GM23248 (cell line): Measurements from ENCODE around the gene CDH20. TPM values are rescaled to one million over a fixed set of nuclear protein-coding genes. Genes with fewer than 3 reads are reported as not detected.

Experiments used
- DNase-seq: peaks from one replicate; pipeline ENCODE4 v3.0.0-alpha.2; 2015
- H2AFZ ChIP-seq: fragments of 200-600 bp; sonication (generic); 2 replicates; pipeline ENCODE4 v1.6.1; 2016; ENCODE audit warnings: antibody characterized with exemption
- H3F3A ChIP-seq: fragments of 200-600 bp; sonication (generic); 2 replicates; pipeline ENCODE4 v1.6.1; 2016; ENCODE audit warnings: mild to moderate bottlenecking, antibody characterized with exemption, mixed run types; ENCODE audit not compliant: insufficient read depth
- H3K27ac ChIP-seq: fragments of 200-600 bp; sonication (generic); 2 replicates; pipeline ENCODE4 v1.5.1; 2016; ENCODE audit warnings: mild to moderate bottlenecking
- H3K27me3 ChIP-seq: fragments of 200-600 bp; sonication (generic); replicated peaks from 2 replicates; pipeline ENCODE4 v1.6.1; 2016; ENCODE audit warnings: mild to moderate bottlenecking; ENCODE audit not compliant: insufficient read depth
- H3K36me3 ChIP-seq: fragments of 200-600 bp; sonication (generic); 2 replicates; pipeline ENCODE4 v1.6.1; 2016; ENCODE audit warnings: low read depth, mild to moderate bottlenecking
- H3K4me1 ChIP-seq: fragments of 200-600 bp; sonication (generic); 2 replicates; pipeline ENCODE4 v1.6.1; 2016; ENCODE audit warnings: mild to moderate bottlenecking; ENCODE audit not compliant: insufficient read depth
- H3K4me2 ChIP-seq: fragments of 200-600 bp; sonication (generic); one replicate; pipeline ENCODE4 v1.6.1; 2016; ENCODE audit warnings: mild to moderate bottlenecking; ENCODE audit not compliant: unreplicated experiment
- H3K4me3 ChIP-seq: fragments of 200-600 bp; sonication (generic); 2 replicates; pipeline ENCODE4 v1.5.1; 2016; ENCODE audit warnings: mild to moderate bottlenecking
- H3K79me2 ChIP-seq: fragments of 200-600 bp; sonication (generic); 2 replicates; pipeline ENCODE4 v1.6.1; 2016; ENCODE audit warnings: mild to moderate bottlenecking; ENCODE audit not compliant: insufficient read depth
- H3K9ac ChIP-seq: fragments of 200-600 bp; sonication (generic); 2 replicates; pipeline ENCODE4 v1.6.1; 2016; ENCODE audit warnings: mild to moderate bottlenecking
- H3K9me2 ChIP-seq: fragments of 200-600 bp; sonication (generic); 2 replicates; pipeline ENCODE4 v1.6.1; 2016; ENCODE audit warnings: mixed run types, mild to moderate bottlenecking, moderate library complexity; ENCODE audit not compliant: insufficient read depth
- H3K9me3 ChIP-seq: fragments of 200-600 bp; sonication (generic); one replicate; pipeline ENCODE4 v1.6.1; 2017; ENCODE audit warnings: low read depth
- H4K20me1 ChIP-seq: fragments of 200-600 bp; sonication (generic); 2 replicates; pipeline ENCODE4 v1.6.0; 2016; ENCODE audit not compliant: insufficient read depth
- EZH2 ChIP-seq: fragments of 200-600 bp; sonication (generic); IDR thresholded peaks from 2 replicates; pipeline ENCODE4 v1.6.1; 2018; ENCODE audit warnings: antibody characterized with exemption, mild to moderate bottlenecking; ENCODE audit not compliant: insufficient read depth, poor library complexity, severe bottlenecking
- EZH2phosphoT487 ChIP-seq: fragments of 200-600 bp; sonication (generic); IDR thresholded peaks from 2 replicates; pipeline ENCODE4 v1.6.1; 2018; ENCODE audit warnings: antibody characterized with exemption, moderate library complexity, mild to moderate bottlenecking, low read depth; ENCODE audit not compliant: insufficient read depth
- WGBS, 2 experiments: methylation state at CpG; one replicate each; pipeline ENCODE4 v1.1.6; 2015 to 2017; ENCODE audit warnings: low lambda C conversion rate in 2 of 2, low coverage in 1 of 2; ENCODE audit errors: missing lambda C conversion rate in 2 of 2; 5-methylcytosine and 5-hydroxymethylcytosine counted together
- in situ Hi-C: fragments of 300-500 bp; cut with MboI; formaldehyde crosslinking; loops from 2 replicates; pipeline ENCODE4 v1.15.0; 2020
- polyA plus RNA-seq: library from polyadenylated mRNA; unstranded; fragments of >200 nt; fragmentation: Nextera tagmentation; extraction: Ambion mirVana; gene quantifications from 2 replicates; pipeline ENCODE4 v1.2.1, GENCODE V29; 2016
- total RNA-seq: library from RNA; depleted of rRNA; stranded (reverse); fragments of >200 nt; shearing (Covaris generic); gene quantifications from 2 replicates; pipeline ENCODE4 v1.2.3, GENCODE V29; 2014

The CDH20 gene
- total and polyA plus RNA-seq, 2 experiments from 2014 or later, result not detected

DNA sequence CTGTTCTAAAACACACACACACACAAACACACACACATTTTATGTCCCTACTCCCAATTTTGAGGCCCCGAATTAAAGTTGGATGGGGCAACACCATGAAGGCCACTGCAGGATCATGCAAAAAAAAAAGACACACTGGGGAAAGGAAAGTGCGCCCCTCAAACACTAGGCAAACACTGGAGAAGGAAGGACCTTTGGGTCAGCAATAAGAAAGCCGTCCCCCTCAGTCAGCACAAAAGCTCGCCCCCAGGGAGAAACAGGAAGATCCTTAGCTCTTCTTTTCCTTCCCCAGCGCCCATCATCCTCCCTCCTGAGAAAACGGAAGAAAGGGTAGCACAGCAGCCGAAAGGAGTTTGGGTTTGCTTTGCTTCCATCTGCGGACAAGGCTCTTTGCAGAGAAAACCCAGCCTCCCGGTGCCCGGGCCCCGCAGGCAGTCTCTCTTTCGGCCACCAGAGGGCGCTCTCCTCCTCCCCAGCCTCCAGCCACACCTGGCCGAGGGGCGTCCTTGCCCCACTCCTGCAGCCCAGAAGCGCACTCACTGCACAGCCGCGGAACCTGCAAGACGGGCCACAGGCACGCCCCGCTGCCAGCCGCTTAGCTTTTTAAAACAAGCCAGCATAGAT, 248.5 kb downstream of the CDH20 start:
- no peaks in the 10 kb centered on the region for H3K9me3 ChIP-seq
- peak overlapping the region; percentile 97 for H3K4me2 ChIP-seq
- 4 to 7% methylated on average over 22 of the region's 22 CpGs for WGBS, 2 experiments
- no peaks in the 10 kb centered on the region; the same call in 1 of the 2 replicates for H3K9me2 ChIP-seq
- no peaks in the 10 kb centered on the region for H4K20me1 ChIP-seq
- peak overlapping the region; percentile 46 for H3K9ac ChIP-seq
- in situ Hi-C loops, result loop anchor here (10.0 kb wide), 1 partner anchor 313 kb away; the partner anchor contains the start of gene RNF152
- peaks cover 6% of the 10 kb centered on the region; the same call in 1 of the 2 replicates for H3K4me1 ChIP-seq
- peak; percentile 67 for DNase-seq
- H3K36me3 ChIP-seq, result no peaks in the 10 kb centered on the region
- no peaks in the 10 kb centered on the region for H3K79me2 ChIP-seq
- no peak overlapping the region for H3K27ac ChIP-seq
- H3K27me3 ChIP-seq, result no peaks in the 10 kb centered on the region
- TF ChIP-seq EZH2 (no peak), EZH2phosphoT487 (no peak)
- peak overlapping the region; percentile 91 for H2AFZ ChIP-seq
- H3F3A ChIP-seq, result no peaks in the 10 kb centered on the region
- peak overlapping the region; percentile 71 for H3K4me3 ChIP-seq

DNA sequence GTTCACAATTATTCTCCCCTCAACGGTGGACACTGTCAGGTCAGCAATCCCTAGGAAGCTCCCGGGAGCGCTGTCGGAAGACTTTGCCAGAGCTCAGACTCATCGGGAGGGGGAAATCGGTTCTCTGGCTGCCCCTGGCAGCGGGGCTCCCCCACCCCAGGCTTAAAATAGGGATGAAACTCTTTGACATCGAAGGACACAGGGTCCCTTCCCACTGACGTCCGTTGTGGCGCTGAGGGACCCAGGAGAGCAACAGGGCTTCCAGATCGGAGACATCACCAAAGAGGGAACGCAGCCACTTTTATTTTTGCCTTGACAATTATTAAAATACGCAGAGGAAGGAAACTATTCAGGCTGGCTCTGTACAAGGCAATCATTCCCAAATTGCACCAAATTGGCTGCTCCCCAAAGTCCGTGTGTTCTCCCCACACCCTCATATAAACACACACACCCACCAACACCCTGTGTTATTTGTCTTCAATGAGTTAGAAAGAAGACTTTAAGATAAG, 249.0 kb downstream of the CDH20 start:
- Histone ChIP-seq H3F3A (no peaks in the 10 kb centered on the region), H3K4me3 (peak overlapping the region; percentile 71), H3K9me3 (no peaks in the 10 kb centered on the region), H3K27ac (no peak overlapping the region), H3K36me3 (no peaks in the 10 kb centered on the region), H4K20me1 (no peaks in the 10 kb centered on the region), H3K79me2 (no peaks in the 10 kb centered on the region), H3K4me2 (peak overlapping the region; percentile 97), H2AFZ (peak overlapping the region; percentile 91), H3K9me2 (no peaks in the 10 kb centered on the region; the same call in 1 of the 2 replicates), H3K9ac (peak overlapping the region; percentile 46), H3K4me1 (peaks cover 6% of the 10 kb centered on the region; the same call in 1 of the 2 replicates), H3K27me3 (no peaks in the 10 kb centered on the region)
- whole genome bisulfite sequencing, 2 experiments, result 7% methylated on average over 15 of the region's 15 CpGs
- DNase-seq, result peak; percentile 7
- TF ChIP-seq EZH2 (no peak), EZH2phosphoT487 (no peak)
- in situ Hi-C loops, result loop anchor here (10.0 kb wide), 1 partner anchor 313 kb away; the partner anchor contains the start of gene RNF152

DNA sequence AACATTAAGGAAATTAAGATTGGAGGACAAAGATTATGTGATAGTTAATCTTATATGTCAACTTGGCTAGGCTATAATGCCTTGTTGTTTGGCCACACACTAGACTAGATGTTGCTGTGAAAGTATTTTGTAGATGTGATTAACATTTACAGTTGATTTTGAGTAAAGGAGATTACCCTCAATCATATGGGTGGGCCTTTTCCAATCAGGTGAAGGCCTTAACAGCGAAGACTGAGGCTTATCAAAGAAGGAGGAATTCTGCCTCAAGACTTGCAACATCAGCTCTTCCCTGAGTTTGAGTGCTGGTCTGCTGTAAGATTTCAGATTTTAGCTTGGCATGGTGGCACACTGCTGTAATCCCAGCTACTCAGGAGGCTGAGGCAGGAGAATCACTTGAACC, 250.3 kb downstream of the CDH20 start:
- no peak for DNase-seq
- Histone ChIP-seq H3K9ac (no peak overlapping the region), H3K79me2 (no peaks in the 10 kb centered on the region), H3F3A (no peaks in the 10 kb centered on the region), H3K9me3 (no peaks in the 10 kb centered on the region), H3K27ac (no peak overlapping the region), H3K9me2 (no peaks in the 10 kb centered on the region), H3K4me3 (no peak overlapping the region), H3K4me1 (peaks cover 17% of the 10 kb centered on the region; the same call in 1 of the 2 replicates), H3K36me3 (no peaks in the 10 kb centered on the region), H4K20me1 (no peaks in the 10 kb centered on the region), H3K27me3 (no peaks in the 10 kb centered on the region), H3K4me2 (no peak overlapping the region), H2AFZ (no peak overlapping the region)
- 95 to 100% methylated on average over 1 of the region's 1 CpG for WGBS, 2 experiments
- in situ Hi-C loops, result loop anchor here (10.0 kb wide), 1 partner anchor 311 kb away; the partner anchor contains the start of gene RNF152
- no peak for TF ChIP-seq EZH2phosphoT487
- TF ChIP-seq EZH2, result no peak

DNA sequence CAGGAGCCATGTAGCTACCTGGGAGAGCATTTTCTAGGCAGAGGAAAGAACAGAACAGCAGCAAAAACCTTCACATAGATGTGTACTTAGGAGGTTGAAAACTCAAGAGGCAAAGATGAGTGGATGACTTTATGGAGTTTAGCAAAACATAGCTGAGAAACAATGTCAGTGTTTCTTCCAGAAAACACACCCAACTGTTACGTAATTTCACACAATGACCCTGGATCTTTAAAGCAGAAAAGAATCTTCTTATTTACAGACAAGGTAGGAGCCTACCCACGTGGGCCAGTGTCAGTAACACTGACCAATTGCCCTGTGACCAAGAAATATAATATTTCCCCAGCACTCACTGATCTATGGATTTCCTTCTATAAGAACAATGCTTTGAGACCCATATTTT, 254.6 kb downstream of the CDH20 start:
- Histone ChIP-seq H3K79me2 (no peaks in the 10 kb centered on the region), H4K20me1 (no peaks in the 10 kb centered on the region), H3K9ac (no peak overlapping the region), H3K27ac (no peak overlapping the region), H3K4me2 (no peak overlapping the region), H3K27me3 (no peaks in the 10 kb centered on the region), H3K36me3 (no peaks in the 10 kb centered on the region), H3K4me1 (peaks cover 23% of the 10 kb centered on the region), H3K9me3 (no peaks in the 10 kb centered on the region), H2AFZ (no peak overlapping the region), H3K4me3 (no peak overlapping the region), H3F3A (no peaks in the 10 kb centered on the region), H3K9me2 (no peaks in the 10 kb centered on the region)
- WGBS, 2 experiments, result 32 to 39% methylated on average over 2 of the region's 2 CpGs
- in situ Hi-C loops, result loop anchor here (10.0 kb wide), 1 partner anchor 307 kb away; the partner anchor contains the start of gene RNF152
- DNase-seq, result peak; percentile 45
- TF ChIP-seq EZH2phosphoT487 (no peak), EZH2 (no peak)
